Neural progenitor cell (in vitro differentiated cells): ENCODE results near the gene TF.

Experiments
- EZH2 ChIP-seq: fragments of 200-600 bp; sonication (generic); IDR thresholded peaks from 2 replicates; pipeline ENCODE4 v1.6.1; 2017; ENCODE audit warnings: antibody characterized with exemption, mild to moderate bottlenecking, moderate library complexity
- TF ChIP-seq, protein P1 (sequence below): fragments of 200-600 bp; sonication (generic); IDR thresholded peaks from 2 replicates; pipeline ENCODE4 v1.5.1; 2017; ENCODE audit warnings: antibody characterized with exemption, mild to moderate bottlenecking

DNA sequence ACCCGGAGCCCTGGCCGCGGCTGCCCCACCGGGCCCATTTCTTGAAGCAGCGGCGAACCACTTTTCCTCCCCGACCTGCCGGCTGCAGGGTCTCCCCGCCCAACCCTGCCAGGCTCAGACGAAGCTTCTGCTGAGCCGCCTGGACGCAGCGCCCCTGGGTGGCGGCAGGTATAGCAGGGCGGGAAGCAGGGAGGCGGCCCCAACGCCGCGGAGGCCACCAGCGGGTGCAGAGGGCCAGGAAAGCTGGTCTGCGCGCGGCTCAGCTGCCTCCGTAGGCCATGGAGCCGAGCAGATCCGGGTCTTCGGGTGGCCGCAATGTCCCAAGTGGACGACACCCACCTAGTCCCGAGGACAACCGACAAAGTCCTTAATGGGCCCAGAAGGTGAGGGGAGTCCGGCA lies 37.6 kb downstream of the TF start:
- TF ChIP-seq, protein P1, sequence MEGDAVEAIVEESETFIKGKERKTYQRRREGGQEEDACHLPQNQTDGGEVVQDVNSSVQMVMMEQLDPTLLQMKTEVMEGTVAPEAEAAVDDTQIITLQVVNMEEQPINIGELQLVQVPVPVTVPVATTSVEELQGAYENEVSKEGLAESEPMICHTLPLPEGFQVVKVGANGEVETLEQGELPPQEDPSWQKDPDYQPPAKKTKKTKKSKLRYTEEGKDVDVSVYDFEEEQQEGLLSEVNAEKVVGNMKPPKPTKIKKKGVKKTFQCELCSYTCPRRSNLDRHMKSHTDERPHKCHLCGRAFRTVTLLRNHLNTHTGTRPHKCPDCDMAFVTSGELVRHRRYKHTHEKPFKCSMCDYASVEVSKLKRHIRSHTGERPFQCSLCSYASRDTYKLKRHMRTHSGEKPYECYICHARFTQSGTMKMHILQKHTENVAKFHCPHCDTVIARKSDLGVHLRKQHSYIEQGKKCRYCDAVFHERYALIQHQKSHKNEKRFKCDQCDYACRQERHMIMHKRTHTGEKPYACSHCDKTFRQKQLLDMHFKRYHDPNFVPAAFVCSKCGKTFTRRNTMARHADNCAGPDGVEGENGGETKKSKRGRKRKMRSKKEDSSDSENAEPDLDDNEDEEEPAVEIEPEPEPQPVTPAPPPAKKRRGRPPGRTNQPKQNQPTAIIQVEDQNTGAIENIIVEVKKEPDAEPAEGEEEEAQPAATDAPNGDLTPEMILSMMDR = no peak
- no peak for TF ChIP-seq EZH2
